Panc1 (cell line): ENCODE measurements around the gene TP53RK. TPM values are rescaled to one million over a fixed set of nuclear protein-coding genes. Genes with fewer than 3 reads are reported as not detected.

Experiments
- ATAC-seq: fragments of 200-7000 bp; cut with Tn5 transposase; 2 replicates; pipeline ENCODE4 v1.9.1; 2020; ENCODE audit warnings: mild to moderate bottlenecking, moderate library complexity
- BruUV-seq: library from RNA; stranded (reverse); fragments of 400-500 nt; replicated peaks from 2 replicates; lab custom pipeline; 2021; lab: Mats Ljungman, UMichigan
- CTCF ChIA-PET: fragments of 300-600 bp; sonication (Branson Sonifier 250); formaldehyde crosslinking; loops from one replicate; lab custom pipeline; 2022; ENCODE audit warnings: antibody characterized with exemption; lab: Charles Lee
- POLR2A ChIA-PET: fragments of 300-600 bp; sonication (Branson Sonifier 250); formaldehyde crosslinking; loops from one replicate; lab custom pipeline; 2022; ENCODE audit warnings: antibody characterized with exemption; lab: Charles Lee
- DNase-seq: peaks from one replicate; pipeline ENCODE4 v3.0.0-alpha.2; 2010; ENCODE audit warnings: low read depth, low spot score
- H3K27ac ChIP-seq: 2 replicates; pipeline ENCODE4 v1.5.1; 2011; ENCODE audit warnings: mild to moderate bottlenecking, low read length, inconsistent platforms
- H3K27me3 ChIP-seq: fragments of 200-500 bp; sonication (Bioruptor generic); 2 replicates; pipeline ENCODE4 v1.6.0; 2014; ENCODE audit warnings: low read length, inconsistent platforms; ENCODE audit not compliant: control insufficient read depth, insufficient read depth
- H3K36me3 ChIP-seq: fragments of 200-500 bp; sonication (Bioruptor generic); 2 replicates; pipeline ENCODE4 v1.5.1; 2014; ENCODE audit warnings: inconsistent platforms, mild to moderate bottlenecking, low read length, moderate library complexity; ENCODE audit not compliant: control insufficient read depth, insufficient read depth
- H3K4me1 ChIP-seq: 2 replicates; pipeline ENCODE4 v1.5.1; 2011; ENCODE audit warnings: inconsistent platforms, mild to moderate bottlenecking, low read length, moderate library complexity; ENCODE audit not compliant: control insufficient read depth, insufficient read depth
- H3K4me3 ChIP-seq, 2 experiments: 2 replicates each; pipeline ENCODE4 v1.5.1; 2011 to 2012; ENCODE audit warnings: low read depth in 2 of 2, low read length in 2 of 2, mild to moderate bottlenecking in 2 of 2, inconsistent platforms in 1 of 2, moderate library complexity in 1 of 2
- H3K9me3 ChIP-seq: fragments of 200-500 bp; sonication (Bioruptor generic); 2 replicates; pipeline ENCODE4 v1.5.1; 2014; ENCODE audit warnings: low read depth, mild to moderate bottlenecking, inconsistent platforms, low read length, moderate library complexity; ENCODE audit not compliant: control insufficient read depth, insufficient read depth
- CTCF ChIP-seq: fragments of 450-650 bp; IDR thresholded peaks from 2 replicates; pipeline ENCODE4 v1.5.1; 2017; ENCODE audit warnings: mild to moderate bottlenecking
- POLR2AphosphoS5 ChIP-seq: IDR thresholded peaks from 2 replicates; pipeline ENCODE4 v1.6.1; 2012; ENCODE audit warnings: mild to moderate bottlenecking, low read depth, low read length, moderate library complexity
- REST ChIP-seq, 2 experiments: IDR thresholded peaks; 2 replicates each; pipeline ENCODE4 v1.6.1; 2011 to 2012; ENCODE audit warnings: low read depth in 2 of 2, control low read depth in 1 of 2, low read length in 1 of 2, mild to moderate bottlenecking in 1 of 2, moderate library complexity in 1 of 2; ENCODE audit not compliant: insufficient read depth in 1 of 2
- SIN3A ChIP-seq: IDR thresholded peaks from 2 replicates; pipeline ENCODE4 v1.6.1; 2012; ENCODE audit warnings: low read depth, mild to moderate bottlenecking, low read length, moderate library complexity, borderline replicate concordance; ENCODE audit not compliant: insufficient read depth
- TCF7L2 ChIP-seq: IDR thresholded peaks from 2 replicates; pipeline ENCODE4 v1.6.1; 2011; ENCODE audit warnings: mild to moderate bottlenecking, low read depth, low read length, inconsistent platforms
- in situ Hi-C: cut with HindIII; loops from 2 replicates; pipeline ENCODE4 v1.10.0; 2016; ENCODE audit warnings: low sequenced_read_pairs, low pct_unique_long_range_greater_than_20kb
- intact Hi-C: fragments of 100-400 bp; cut with micrococcal nuclease; formaldehyde crosslinking; loops from one replicate; pipeline ENCODE4 v1.10.0; 2022; ENCODE audit not compliant: unreplicated experiment
- total RNA-seq: library from RNA; stranded (reverse); gene quantifications from one replicate; pipeline ENCODE4 v1.2.1, GENCODE V29; 2021; ENCODE audit not compliant: unreplicated experiment

TP53RK gene
- total RNA-seq, 1 experiment from 2014 or later, result 13.7 TPM

GRCh38 chr20:46638898-46639274 is 50.4 kb downstream of the TP53RK start:
- no TSS peak for BruUV-seq
- CTCF ChIA-PET, result no interaction called here
- TF ChIP-seq POLR2AphosphoS5 (no peak), TCF7L2 (no peak), SIN3A (no peak), REST (IDR thresholded peaks at IDR 0.05; ENCODE audit: insufficient read depth in 1 of 2, low read depth in 2 of 2, low read length in 1 of 2) (no peak), CTCF (no peak)

GRCh38 chr20:46638134-46638897 is 50.9 kb downstream of the TP53RK start:
- intact Hi-C loops (no loop called here), in situ Hi-C loops (no loop called here)
- Histone ChIP-seq H3K27ac (no peak overlapping the region), H3K4me1 (no peaks in the 10 kb centered on the region), H3K9me3 (no peaks in the 10 kb centered on the region), H3K27me3 (peaks cover 2% of the 10 kb centered on the region; the same call in 1 of the 2 replicates), H3K4me3 (no peak overlapping the region), H3K36me3 (no peaks in the 10 kb centered on the region)
- DNase-seq (no peak), ATAC-seq (no peak)
- TF ChIP-seq CTCF (no peak), POLR2AphosphoS5 (no peak), SIN3A (no peak), REST (IDR thresholded peaks at IDR 0.05; ENCODE audit: insufficient read depth in 1 of 2, low read depth in 2 of 2, low read length in 1 of 2) (no peak), TCF7L2 (no peak; the same call in 1 of the 2 replicates)
- CTCF ChIA-PET, result no interaction called here
- no TSS peak for BruUV-seq
- POLR2A ChIA-PET, result no interaction called here

More at GRCh38 chr20:46638898-46639274, 50.4 kb downstream of the TP53RK start:
- ATAC-seq, result no peak
- DNase-seq, result no peak
- in situ Hi-C loops, result no loop called here
- Histone ChIP-seq H3K4me1 (no peaks in the 10 kb centered on the region), H3K27ac (no peak overlapping the region), H3K36me3 (no peaks in the 10 kb centered on the region), H3K9me3 (no peaks in the 10 kb centered on the region), H3K4me3 (no peak overlapping the region), H3K27me3 (peaks cover 2% of the 10 kb centered on the region; the same call in 1 of the 2 replicates)
- POLR2A ChIA-PET, result no interaction called here
- intact Hi-C loops, result no loop called here
